Gastroesophageal sphincter (tissue), 3 donors: Measurements from ENCODE around the gene TULP4.

ENCODE experiments used
- POLR2A ChIP-seq, 2 donors: fragments of 450-650 bp; IDR thresholded peaks; one replicate each; pipeline ENCODE4 v1.6.1; 2017; ENCODE audit warnings: antibody characterized with exemption in 2 of 2, mild to moderate bottlenecking in 2 of 2, moderate library complexity in 1 of 2
- POLR2AphosphoS5 ChIP-seq: sonication (generic); formaldehyde crosslinking; IDR thresholded peaks from one replicate; pipeline ENCODE4 v1.6.1; 2017; ENCODE audit warnings: antibody characterized with exemption
- TF ChIP-seq, protein P1 (sequence below), 4 experiments: fragments of 200-600 bp in 2 of 4; fragments of 450-650 bp in 2 of 4; sonication (generic) in 1 of 4; IDR thresholded peaks; one replicate each; pipeline ENCODE4 v1.5.1; 2017 to 2019; ENCODE audit warnings: antibody characterized with exemption in 4 of 4, mild to moderate bottlenecking in 2 of 4, moderate library complexity in 2 of 4

DNA sequence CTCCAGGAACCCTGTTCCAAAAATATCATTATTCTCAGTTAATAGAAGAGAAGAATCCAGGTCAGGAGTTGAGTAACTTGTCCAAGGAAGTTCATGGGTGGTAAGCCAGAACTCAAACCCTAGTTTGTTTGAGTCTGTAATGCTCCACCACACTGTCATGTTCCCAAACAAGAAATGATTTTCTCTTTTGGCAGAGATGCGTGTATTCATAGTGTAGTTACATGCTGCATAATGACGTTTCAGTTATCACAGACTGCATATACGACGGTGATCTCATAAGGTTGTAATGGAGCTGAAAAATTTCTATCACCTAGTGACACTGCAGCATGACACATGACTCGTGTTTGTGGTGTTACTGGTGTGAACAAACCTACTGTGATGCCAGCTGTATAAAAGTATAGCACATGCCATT is 102.6 kb downstream of the TULP4 start:
- TF ChIP-seq, protein P1, sequence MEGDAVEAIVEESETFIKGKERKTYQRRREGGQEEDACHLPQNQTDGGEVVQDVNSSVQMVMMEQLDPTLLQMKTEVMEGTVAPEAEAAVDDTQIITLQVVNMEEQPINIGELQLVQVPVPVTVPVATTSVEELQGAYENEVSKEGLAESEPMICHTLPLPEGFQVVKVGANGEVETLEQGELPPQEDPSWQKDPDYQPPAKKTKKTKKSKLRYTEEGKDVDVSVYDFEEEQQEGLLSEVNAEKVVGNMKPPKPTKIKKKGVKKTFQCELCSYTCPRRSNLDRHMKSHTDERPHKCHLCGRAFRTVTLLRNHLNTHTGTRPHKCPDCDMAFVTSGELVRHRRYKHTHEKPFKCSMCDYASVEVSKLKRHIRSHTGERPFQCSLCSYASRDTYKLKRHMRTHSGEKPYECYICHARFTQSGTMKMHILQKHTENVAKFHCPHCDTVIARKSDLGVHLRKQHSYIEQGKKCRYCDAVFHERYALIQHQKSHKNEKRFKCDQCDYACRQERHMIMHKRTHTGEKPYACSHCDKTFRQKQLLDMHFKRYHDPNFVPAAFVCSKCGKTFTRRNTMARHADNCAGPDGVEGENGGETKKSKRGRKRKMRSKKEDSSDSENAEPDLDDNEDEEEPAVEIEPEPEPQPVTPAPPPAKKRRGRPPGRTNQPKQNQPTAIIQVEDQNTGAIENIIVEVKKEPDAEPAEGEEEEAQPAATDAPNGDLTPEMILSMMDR (IDR thresholded peaks at IDR 0.05): no peak
- TF ChIP-seq POLR2A (IDR thresholded peaks at IDR 0.05): no peak
- TF ChIP-seq POLR2AphosphoS5: no peak
